IMR-90 (cell line): Measurements from ENCODE around the gene MRPL4. TPM values are rescaled to one million over a fixed set of nuclear protein-coding genes. Genes with fewer than 3 reads are reported as not detected.

Source experiments
- ATAC-seq: fragments of 200-7000 bp; cut with Tn5 transposase; 2 replicates; pipeline ENCODE4 v1.9.1; 2020; ENCODE audit warnings: low read depth, mild to moderate bottlenecking, moderate library complexity
- BruUV-seq: library from RNA; stranded (reverse); fragments of 400-500 nt; replicated peaks from 2 replicates; lab custom pipeline; 2021; lab: Mats Ljungman, UMichigan
- CTCF ChIA-PET: fragments of 300-600 bp; formaldehyde crosslinking; extraction: SDS; loops from one replicate; lab custom pipeline; 2021; ENCODE audit warnings: antibody characterized with exemption; lab: Yijun Ruan, JAX
- POLR2A ChIA-PET: fragments of 300-600 bp; sonication (Branson Sonifier 250); formaldehyde crosslinking; loops from one replicate; lab custom pipeline; 2022; ENCODE audit warnings: antibody characterized with exemption; ENCODE audit not compliant: unreplicated experiment; lab: Charles Lee
- DNase-seq: peaks from one replicate; pipeline ENCODE4 v3.0.0; 2013
- H2AFZ ChIP-seq: replicated peaks from 2 replicates; pipeline ENCODE3; 2013; ENCODE audit warnings: low read length, mild to moderate bottlenecking; ENCODE audit not compliant: poor library complexity
- H2AK5ac ChIP-seq: 2 replicates; pipeline ENCODE4 v1.6.1; 2013; ENCODE audit warnings: low read depth, low read length, inconsistent platforms
- H2AK9ac ChIP-seq: replicated peaks from 2 replicates; pipeline ENCODE3; 2013; ENCODE audit warnings: mild to moderate bottlenecking, low read depth, low read length, moderate library complexity; ENCODE audit not compliant: poor library complexity
- H2BK120ac ChIP-seq: 2 replicates; pipeline ENCODE4 v1.6.1; 2013; ENCODE audit warnings: low read depth, low read length, inconsistent platforms
- H2BK15ac ChIP-seq: 3 replicates; pipeline ENCODE4 v1.6.1; 2013; ENCODE audit warnings: low read depth, low read length, inconsistent platforms
- H2BK20ac ChIP-seq: 2 replicates; pipeline ENCODE4 v1.6.1; 2013; ENCODE audit warnings: low read depth, mild to moderate bottlenecking, inconsistent platforms, low read length, moderate library complexity
- H2BK5ac ChIP-seq: 2 replicates; pipeline ENCODE4 v1.6.1; 2013; ENCODE audit warnings: mild to moderate bottlenecking, low read depth, low read length, inconsistent platforms; ENCODE audit not compliant: poor library complexity, severe bottlenecking
- H3K14ac ChIP-seq: replicated peaks from 2 replicates; pipeline ENCODE4 v1.6.1; 2013; ENCODE audit warnings: low read depth, low read length, inconsistent platforms
- H3K18ac ChIP-seq: 2 replicates; pipeline ENCODE4 v1.6.1; 2013; ENCODE audit warnings: low read depth, low read length, control low read depth
- H3K23ac ChIP-seq: 2 replicates; pipeline ENCODE4 v1.6.1; 2013; ENCODE audit warnings: low read depth, low read length, inconsistent platforms
- H3K27ac ChIP-seq: 2 replicates; pipeline ENCODE4 v1.5.1; 2013; ENCODE audit warnings: mild to moderate bottlenecking, control low read depth, low read length; ENCODE audit not compliant: insufficient read depth
- H3K27me3 ChIP-seq: 2 replicates; pipeline ENCODE4 v1.6.1; 2013; ENCODE audit warnings: low read length; ENCODE audit not compliant: control insufficient read depth, insufficient read depth
- H3K36me3 ChIP-seq: 2 replicates; pipeline ENCODE4 v1.6.1; 2013; ENCODE audit warnings: low read length, mixed read lengths; ENCODE audit not compliant: control insufficient read depth, insufficient read depth
- H3K4ac ChIP-seq: 2 replicates; pipeline ENCODE4 v1.6.1; 2013; ENCODE audit warnings: low read depth, low read length, inconsistent platforms
- H3K4me1 ChIP-seq: 2 replicates; pipeline ENCODE4 v1.6.1; 2013; ENCODE audit warnings: low read length, mixed read lengths; ENCODE audit not compliant: control insufficient read depth, insufficient read depth
- H3K4me2 ChIP-seq: 2 replicates; pipeline ENCODE4 v1.6.1; 2013; ENCODE audit warnings: low read depth, mild to moderate bottlenecking, control low read depth, low read length, moderate library complexity
- H3K4me3 ChIP-seq: 2 replicates; pipeline ENCODE4 v1.5.1; 2013; ENCODE audit warnings: low read depth, mild to moderate bottlenecking, control low read depth, low read length, moderate library complexity; ENCODE audit not compliant: insufficient read depth
- H3K56ac ChIP-seq: 2 replicates; pipeline ENCODE4 v1.6.1; 2013; ENCODE audit warnings: low read length, inconsistent platforms; ENCODE audit not compliant: insufficient read depth; ENCODE audit errors: extremely low read depth
- H3K79me1 ChIP-seq, 2 experiments: 2 replicates each; pipeline ENCODE4 v1.6.1; 2013; ENCODE audit warnings: low read length in 2 of 2, inconsistent platforms in 1 of 2, low read depth in 1 of 2
- H3K9ac ChIP-seq: 2 replicates; pipeline ENCODE4 v1.6.1; 2013; ENCODE audit warnings: low read depth, low read length, control low read depth
- H3K9me1 ChIP-seq: 2 replicates; pipeline ENCODE4 v1.6.1; 2013; ENCODE audit warnings: low read length, inconsistent platforms; ENCODE audit not compliant: insufficient read depth
- H3K9me3 ChIP-seq: 2 replicates; pipeline ENCODE4 v1.6.1; 2013; ENCODE audit warnings: low read length; ENCODE audit not compliant: control insufficient read depth, insufficient read depth
- H4K20me1 ChIP-seq: 2 replicates; pipeline ENCODE4 v1.6.1; 2013; ENCODE audit warnings: low read length, inconsistent platforms; ENCODE audit not compliant: insufficient read depth
- H4K5ac ChIP-seq: 2 replicates; pipeline ENCODE4 v1.6.1; 2013; ENCODE audit warnings: mild to moderate bottlenecking, low read depth, low read length, control low read depth
- H4K8ac ChIP-seq, 2 experiments: 2 replicates each; pipeline ENCODE4 v1.6.1; 2013; ENCODE audit warnings: low read depth in 2 of 2, low read length in 2 of 2, control low read depth in 1 of 2, inconsistent platforms in 1 of 2
- H4K91ac ChIP-seq: 2 replicates; pipeline ENCODE4 v1.6.1; 2013; ENCODE audit warnings: low read depth, low read length, inconsistent platforms; ENCODE audit not compliant: insufficient read depth
- BHLHE40 ChIP-seq: fragments of 150-350 bp; IDR thresholded peaks from 2 replicates; pipeline ENCODE4 v1.6.1; 2016; ENCODE audit warnings: mild to moderate bottlenecking, low read depth, low read length
- CHD1 ChIP-seq: IDR thresholded peaks from 2 replicates; pipeline ENCODE4 v1.6.1; 2012; ENCODE audit warnings: low read depth, low read length, improper control_type of control experiment
- MAFK ChIP-seq: IDR thresholded peaks from 2 replicates; pipeline ENCODE4 v1.6.1; 2012; ENCODE audit warnings: low read depth, low read length, improper control_type of control experiment
- NFE2L2 ChIP-seq: fragments of 150-350 bp; IDR thresholded peaks from 2 replicates; pipeline ENCODE4 v1.6.1; 2016; ENCODE audit warnings: low read depth, mild to moderate bottlenecking, low read length
- POLR2A ChIP-seq: IDR thresholded peaks from 2 replicates; pipeline ENCODE4 v1.6.1; 2012; ENCODE audit warnings: mild to moderate bottlenecking, low read depth, low read length
- RCOR1 ChIP-seq: IDR thresholded peaks from 2 replicates; pipeline ENCODE4 v1.6.1; 2012; ENCODE audit warnings: mild to moderate bottlenecking, low read length, improper control_type of control experiment; ENCODE audit not compliant: insufficient replicate concordance
- WGBS, 2 experiments: methylation state at CpG; one replicate each; pipeline versions ENCODE4 v1.1.5 to v1.1.7; 2013; ENCODE audit warnings: missing lambda C conversion rate in 2 of 2; ENCODE audit not compliant: insufficient read length in 1 of 2; ENCODE audit errors: extremely low coverage in 2 of 2; 5-methylcytosine and 5-hydroxymethylcytosine counted together
- dilution Hi-C: fragments of 300-500 bp; cut with HindIII; formaldehyde crosslinking; loops from one replicate; pipeline ENCODE4 v1.14.3; 2018; ENCODE audit warnings: low sequenced_read_pairs; ENCODE audit not compliant: unreplicated experiment
- in situ Hi-C: fragments of 300-500 bp; cut with MboI; formaldehyde crosslinking; loops from 3 replicates; pipeline ENCODE4 v1.14.3; 2019; ENCODE audit warnings: low sequenced_read_pairs, inconsistent platforms, mixed read lengths
- intact Hi-C: fragments of 100-400 bp; cut with micrococcal nuclease; formaldehyde crosslinking; loops from 2 replicates; pipeline ENCODE4 v1.10.0; 2022
- polyA plus RNA-seq, 3 experiments: library from polyadenylated mRNA; depleted of rRNA; stranded (reverse); fragments of >200 nt; gene quantifications; 2 replicates each; pipeline ENCODE4 v1.2.3, GENCODE V29; 2012; ENCODE audit warnings: low replicate concordance in 1 of 3
- total RNA-seq: library from RNA; depleted of rRNA; stranded (reverse); fragments of >200 nt; gene quantifications from 2 replicates; pipeline ENCODE4 v1.2.3, GENCODE V29; 2012
- TF ChIP-seq, protein P1 (sequence below): fragments of 150-350 bp; IDR thresholded peaks from 2 replicates; pipeline ENCODE4 v1.6.1; 2017; ENCODE audit warnings: mild to moderate bottlenecking, antibody characterized with exemption, low read length, low read depth

Gene MRPL4
- total and polyA plus RNA-seq, 2 of the 4 experiments (the other 2 are of a cell fraction): 32.8 to 108 TPM

DNA sequence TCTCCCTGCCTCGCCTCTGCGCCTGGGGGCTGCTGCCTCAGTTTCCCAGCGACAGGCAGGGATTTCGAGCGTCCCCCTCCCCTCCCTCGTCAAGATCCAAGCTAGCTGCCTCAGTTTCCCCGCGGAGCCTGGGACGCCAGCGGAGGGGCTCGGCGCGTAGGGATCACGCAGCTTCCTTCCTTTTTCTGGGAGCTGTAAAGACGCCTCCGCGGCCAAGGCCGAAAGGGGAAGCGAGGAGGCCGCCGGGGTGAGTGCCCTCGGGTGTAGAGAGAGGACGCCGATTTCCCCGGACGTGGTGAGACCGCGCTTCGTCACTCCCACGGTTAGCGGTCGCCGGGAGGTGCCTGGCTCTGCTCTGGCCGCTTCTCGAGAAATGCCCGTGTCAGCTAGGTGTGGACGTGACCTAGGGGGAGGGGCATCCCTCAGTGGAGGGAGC is 18.2 kb downstream of the MRPL4 start:
- Histone ChIP-seq H3K4ac (peak overlapping the region; percentile 60), H3K27me3 (no peaks in the 10 kb centered on the region; the same call in 1 of the 2 replicates), H4K91ac (peak overlapping the region; percentile 41), H2AK9ac (peak overlapping the region; percentile 80), H2AK5ac (peak overlapping the region; percentile 37; the same call in 1 of the 2 replicates), H3K4me2 (peak overlapping the region; percentile 8; the same call in 1 of the 2 replicates), H2BK120ac (peak overlapping the region; percentile 64; the same call in 1 of the 2 replicates), H3K9ac (no peak overlapping the region), H3K56ac (no peak overlapping the region), H3K36me3 (no peaks in the 10 kb centered on the region), H3K23ac (no peak overlapping the region), H3K14ac (no peak overlapping the region), H3K4me1 (peaks cover 3% of the 10 kb centered on the region; the same call in 1 of the 2 replicates), H3K9me3 (no peaks in the 10 kb centered on the region), H3K79me1 (0 out of 4 replicates have a peak, but pooled peaks cover 0 to 6% of the 10 kb centered on the region in 2 experiments), H3K4me3 (no peak overlapping the region), H3K9me1 (no peaks in the 10 kb centered on the region), H2BK20ac (no peak overlapping the region), H4K8ac (peak overlapping the region; percentile 64 to 81; a peak in 2 of 4 replicates), H4K20me1 (no peaks in the 10 kb centered on the region), H2AFZ (peak overlapping the region; percentile 94), H4K5ac (peak overlapping the region; percentile 49), H3K27ac (no peak overlapping the region), H2BK5ac (no peak overlapping the region), H2BK15ac (no peak overlapping the region), H3K18ac (no peak overlapping the region; the same call in 1 of the 2 replicates)
- no peak for TF ChIP-seq RCOR1
- TF ChIP-seq, protein P1, sequence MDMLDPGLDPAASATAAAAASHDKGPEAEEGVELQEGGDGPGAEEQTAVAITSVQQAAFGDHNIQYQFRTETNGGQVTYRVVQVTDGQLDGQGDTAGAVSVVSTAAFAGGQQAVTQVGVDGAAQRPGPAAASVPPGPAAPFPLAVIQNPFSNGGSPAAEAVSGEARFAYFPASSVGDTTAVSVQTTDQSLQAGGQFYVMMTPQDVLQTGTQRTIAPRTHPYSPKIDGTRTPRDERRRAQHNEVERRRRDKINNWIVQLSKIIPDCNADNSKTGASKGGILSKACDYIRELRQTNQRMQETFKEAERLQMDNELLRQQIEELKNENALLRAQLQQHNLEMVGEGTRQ: no peak
- no peak for TF ChIP-seq NFE2L2
- no peak for TF ChIP-seq BHLHE40
- TF ChIP-seq POLR2A: no peak
- no peak for TF ChIP-seq CHD1
- no peak for TF ChIP-seq MAFK
- in situ Hi-C loops: no loop called here
- DNase-seq: no peak
- intact Hi-C loops: no loop called here
- ChIA-PET CTCF (interaction anchor here (1.3 to 2.6 kb wide), 2 partner anchors 21 to 118 kb away, joined by 4 to 12 read pairs; no protein-coding TSS in a partner anchor), POLR2A (interaction anchor here (1.6 kb wide), 1 partner anchor 21 kb away, joined by 8 read pairs; no protein-coding TSS in a partner anchor)
- BruUV-seq: no TSS peak
- dilution Hi-C loops: no loop called here
- no peak for ATAC-seq
- WGBS, 2 experiments: no CpG with 5 or more reads among the region's 37 CpGs
